NCI-H146 treated with DMSO at 0.1 percent for 48 hours (cell line): Measurements from ENCODE around the gene IFITM1.
"Not testable (repeated sequence)": the region's sequence is repeated elsewhere in the genome, so short reads cannot be mapped to it uniquely, and the experiment has no call there.

Experiments
- DNase-seq: peaks from one replicate; lab custom pipeline; 2025; ENCODE audit not compliant: unreplicated experiment; lab: John Stamatoyannopoulos, UW

IFITM1 gene

DNA sequence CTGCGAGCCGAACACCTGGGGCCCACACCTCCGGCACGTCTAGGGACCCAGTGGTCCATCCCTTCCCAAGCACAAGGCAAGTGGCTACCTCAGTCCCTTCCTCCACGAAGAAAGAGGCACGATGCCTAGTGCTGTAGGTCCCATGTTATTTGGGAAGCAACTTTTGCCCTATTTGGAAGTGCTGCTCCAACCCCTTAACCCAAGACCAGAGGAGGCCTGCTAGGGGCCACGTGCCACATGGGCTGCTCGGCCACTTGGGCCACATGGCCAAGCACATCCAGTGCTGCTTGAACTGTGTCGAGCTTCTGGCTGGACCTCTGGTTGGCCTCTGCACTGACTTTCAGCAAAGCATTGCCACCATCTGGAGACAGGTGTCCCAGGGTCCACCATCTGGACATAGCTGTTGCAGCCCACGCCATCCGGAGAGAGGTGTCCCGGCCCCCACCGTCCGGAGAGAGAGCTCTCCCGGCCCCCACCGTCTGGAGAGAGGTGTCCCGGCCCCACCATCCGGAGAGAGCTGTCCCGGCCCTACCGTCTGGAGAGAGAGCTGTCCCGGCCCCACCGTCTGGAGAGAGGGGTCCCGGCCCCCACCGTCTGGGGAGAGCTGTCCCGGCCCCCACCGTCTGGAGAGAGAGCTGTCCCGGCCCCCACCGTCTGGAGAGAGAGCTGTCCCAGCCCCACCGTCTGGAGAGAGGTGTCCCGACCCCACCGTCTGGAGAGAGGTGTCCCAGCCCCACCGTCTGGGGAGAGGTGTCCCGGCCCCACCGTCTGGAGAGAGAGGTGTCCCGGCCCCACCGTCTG lies 49.0 kb downstream of the IFITM1 start:
- no peak for DNase-seq

GRCh38 chr11:363443-363805 lies 49.6 kb downstream of the IFITM1 start:
- DNase-seq = not testable (repeated sequence)

GRCh38 chr11:363948-364761 lies 50.3 kb downstream of the IFITM1 start:
- DNase-seq = peak; percentile 83
